HCT116 (cell line): ENCODE measurements around the gene ST3GAL3. TPM values are rescaled to one million over a fixed set of nuclear protein-coding genes. Genes with fewer than 3 reads are reported as not detected.

Experiments
- ATAC-seq: fragments of 200-7000 bp; cut with Tn5 transposase; 2 replicates; pipeline ENCODE4 v1.9.1; 2020; ENCODE audit warnings: mild to moderate bottlenecking, moderate library complexity
- BruUV-seq: library from RNA; stranded (reverse); fragments of 400-500 nt; replicated peaks from 2 replicates; lab custom pipeline; 2021; lab: Mats Ljungman, UMichigan
- CTCF ChIA-PET: fragments of 300-600 bp; sonication (Branson Sonifier 250); formaldehyde crosslinking; loops from one replicate; lab custom pipeline; 2021; ENCODE audit warnings: antibody characterized with exemption; lab: Charles Lee
- POLR2A ChIA-PET: fragments of 300-600, 350-600 bp; sonication (Branson Sonifier 250); formaldehyde crosslinking; loops from one replicate; lab custom pipeline; 2021; ENCODE audit warnings: antibody characterized with exemption; lab: Charles Lee
- RAD21 ChIA-PET, 2 experiments: fragments of 300-600 bp; sonication (Branson Sonifier 250); formaldehyde crosslinking; loops; one replicate each; lab custom pipeline; 2023; ENCODE audit warnings: low total read pairs in 2 of 2; ENCODE audit not compliant: uncharacterized antibody in 2 of 2, unreplicated experiment in 2 of 2, low non-redundant PET in 1 of 2; lab: Charles Lee
- DNase-seq: peaks from one replicate; pipeline ENCODE4 v3.0.0-alpha.2; 2010; ENCODE audit warnings: low read depth, low spot score
- H2AFZ ChIP-seq: fragments of 200-600 bp; shearing (Covaris generic), sonication (generic); 2 replicates; pipeline ENCODE4 v1.6.1; 2017; ENCODE audit warnings: low read depth, mixed run types, mixed read lengths, antibody characterized with exemption, low read length; ENCODE audit not compliant: poor library complexity, severe bottlenecking
- H3K27ac ChIP-seq: 2 replicates; pipeline ENCODE4 v1.5.1; 2012; ENCODE audit warnings: low read depth, low read length
- H3K27me3 ChIP-seq: fragments of 200-600 bp; sonication (generic); 2 replicates; pipeline ENCODE4 v1.6.1; 2016; ENCODE audit warnings: mixed run types, low read length, mixed read lengths; ENCODE audit not compliant: insufficient read depth
- H3K36me3 ChIP-seq, 2 experiments: fragments of 200-500 bp in 1 of 2; fragments of 200-600 bp in 1 of 2; sonication (Bioruptor generic) in 1 of 2; sonication (generic) in 1 of 2; 2 replicates each; pipeline versions ENCODE4 v1.5.1 to v1.6.1; 2014 to 2016; ENCODE audit warnings: low read length in 2 of 2, inconsistent platforms in 1 of 2, mixed read lengths in 1 of 2, mixed run types in 1 of 2; ENCODE audit not compliant: insufficient read depth in 2 of 2, control insufficient read depth in 1 of 2
- H3K4me1 ChIP-seq, 2 experiments: fragments of 200-600 bp in 1 of 2; sonication (generic) in 1 of 2; 2 replicates each; pipeline versions ENCODE4 v1.5.1 to v1.6.1; 2012 to 2017; ENCODE audit warnings: low read length in 2 of 2, inconsistent platforms in 1 of 2, mild to moderate bottlenecking in 1 of 2, mixed read lengths in 1 of 2, mixed run types in 1 of 2, moderate library complexity in 1 of 2; ENCODE audit not compliant: insufficient read depth in 2 of 2, control insufficient read depth in 1 of 2
- H3K4me2 ChIP-seq: fragments of 200-600 bp; sonication (generic); 2 replicates; pipeline ENCODE4 v1.6.1; 2017; ENCODE audit warnings: mixed run types, low read length, mixed read lengths
- H3K4me3 ChIP-seq, 2 experiments: fragments of 200-600 bp in 1 of 2; sonication (generic) in 1 of 2; replicated peaks in 1 of 2; 2 replicates each; pipeline ENCODE4 v1.5.1; 2011 to 2016; ENCODE audit warnings: low read length in 2 of 2, control low read depth in 1 of 2, low read depth in 1 of 2, mild to moderate bottlenecking in 1 of 2, mixed read lengths in 1 of 2, mixed run types in 1 of 2
- H3K79me2 ChIP-seq: fragments of 200-600 bp; sonication (generic); 2 replicates; pipeline ENCODE4 v1.6.1; 2017; ENCODE audit warnings: mild to moderate bottlenecking, mixed run types, low read length, moderate library complexity, mixed read lengths; ENCODE audit not compliant: insufficient read depth
- H3K9ac ChIP-seq: fragments of 200-600 bp; sonication (generic); 2 replicates; pipeline ENCODE4 v1.6.1; 2016; ENCODE audit warnings: low read length, mixed read lengths
- H3K9me2 ChIP-seq: fragments of 200-600 bp; sonication (generic), shearing (Covaris generic); 2 replicates; pipeline ENCODE4 v1.6.1; 2017; ENCODE audit warnings: mixed run types, mild to moderate bottlenecking, moderate library complexity; ENCODE audit not compliant: insufficient read depth
- H3K9me3 ChIP-seq, 2 experiments: fragments of 200-500 bp in 1 of 2; fragments of 200-600 bp in 1 of 2; sonication (Bioruptor generic) in 1 of 2; sonication (generic) in 1 of 2; 2 replicates each; pipeline ENCODE4 v1.6.1; 2014 to 2017; ENCODE audit warnings: low read length in 2 of 2, mixed read lengths in 2 of 2, inconsistent platforms in 1 of 2, low read depth in 1 of 2, mild to moderate bottlenecking in 1 of 2, mixed run types in 1 of 2, moderate library complexity in 1 of 2; ENCODE audit not compliant: control insufficient read depth in 1 of 2, insufficient read depth in 1 of 2
- H4K20me1 ChIP-seq: fragments of 200-600 bp; sonication (generic), shearing (Covaris generic); 2 replicates; pipeline ENCODE4 v1.6.1; 2017; ENCODE audit warnings: mixed run types, mild to moderate bottlenecking, moderate library complexity; ENCODE audit not compliant: insufficient read depth
- CEBPB ChIP-seq: IDR thresholded peaks from 2 replicates; pipeline ENCODE4 v1.6.1; 2012; ENCODE audit warnings: low read depth
- ELF1 ChIP-seq: IDR thresholded peaks from 2 replicates; pipeline ENCODE4 v1.6.1; 2012; ENCODE audit warnings: low read depth, borderline replicate concordance
- EZH2 ChIP-seq: fragments of 200-600 bp; sonication (generic); IDR thresholded peaks from 2 replicates; pipeline ENCODE4 v1.6.1; 2017; ENCODE audit warnings: antibody characterized with exemption, mixed run types
- MAX ChIP-seq: IDR thresholded peaks from 2 replicates; pipeline ENCODE4 v1.6.1; 2012
- POLR2AphosphoS5 ChIP-seq: IDR thresholded peaks from 2 replicates; pipeline ENCODE4 v1.6.1; 2011; ENCODE audit warnings: mild to moderate bottlenecking, low read depth, low read length, moderate library complexity
- SRF ChIP-seq: IDR thresholded peaks from 2 replicates; pipeline ENCODE4 v1.6.1; 2012; ENCODE audit warnings: low read depth
- TCF7L2 ChIP-seq: IDR thresholded peaks from 2 replicates; pipeline ENCODE4 v1.7.0; 2011; ENCODE audit warnings: borderline replicate concordance, inconsistent platforms; ENCODE audit not compliant: insufficient read depth, insufficient read length; ENCODE audit errors: extremely low read depth
- YY1 ChIP-seq: IDR thresholded peaks from 2 replicates; pipeline ENCODE4 v1.6.1; 2011; ENCODE audit warnings: low read length, low read depth, moderate library complexity, mild to moderate bottlenecking; ENCODE audit not compliant: insufficient replicate concordance; ENCODE audit errors: extremely low read depth
- ZFX ChIP-seq: fragments of 450-650 bp; IDR thresholded peaks from 2 replicates; pipeline ENCODE4 v1.6.1; 2017
- ZNF274 ChIP-seq: fragments of 200-500 bp; sonication (Bioruptor generic); IDR thresholded peaks from 2 replicates; pipeline ENCODE4 v1.6.1; 2014; ENCODE audit warnings: mild to moderate bottlenecking, low read depth, low read length, inconsistent platforms
- intact Hi-C: fragments of 100-400 bp; cut with micrococcal nuclease; formaldehyde crosslinking; loops from 2 replicates; pipeline ENCODE4 v1.10.0; 2022
- total RNA-seq: library from RNA; stranded (reverse); gene quantifications from one replicate; pipeline ENCODE4 v1.2.1, GENCODE V29; 2021; ENCODE audit not compliant: unreplicated experiment
- TF ChIP-seq, protein P1 (sequence below), 3 experiments: fragments of 200-600 bp in 1 of 3; sonication (generic) in 1 of 3; IDR thresholded peaks in 2 of 3; conservative IDR thresholded peaks in 1 of 3; 2 replicates each; pipeline ENCODE4 v1.5.1; 2012 to 2017; ENCODE audit warnings: low read depth in 2 of 3, low read length in 2 of 3, antibody characterized with exemption in 1 of 3, borderline replicate concordance in 1 of 3, control low read depth in 1 of 3, mild to moderate bottlenecking in 1 of 3, mixed read lengths in 1 of 3, mixed run types in 1 of 3, moderate library complexity in 1 of 3; ENCODE audit not compliant: insufficient read depth in 1 of 3
- TF ChIP-seq, protein P2 (sequence below): IDR thresholded peaks from 2 replicates; pipeline ENCODE4 v1.6.1; 2011; ENCODE audit warnings: mild to moderate bottlenecking, low read length, moderate library complexity; ENCODE audit not compliant: insufficient replicate concordance; ENCODE audit errors: extremely low read depth

ST3GAL3 gene
- total RNA-seq, 1 experiment from 2014 or later = 7.2 TPM

DNA sequence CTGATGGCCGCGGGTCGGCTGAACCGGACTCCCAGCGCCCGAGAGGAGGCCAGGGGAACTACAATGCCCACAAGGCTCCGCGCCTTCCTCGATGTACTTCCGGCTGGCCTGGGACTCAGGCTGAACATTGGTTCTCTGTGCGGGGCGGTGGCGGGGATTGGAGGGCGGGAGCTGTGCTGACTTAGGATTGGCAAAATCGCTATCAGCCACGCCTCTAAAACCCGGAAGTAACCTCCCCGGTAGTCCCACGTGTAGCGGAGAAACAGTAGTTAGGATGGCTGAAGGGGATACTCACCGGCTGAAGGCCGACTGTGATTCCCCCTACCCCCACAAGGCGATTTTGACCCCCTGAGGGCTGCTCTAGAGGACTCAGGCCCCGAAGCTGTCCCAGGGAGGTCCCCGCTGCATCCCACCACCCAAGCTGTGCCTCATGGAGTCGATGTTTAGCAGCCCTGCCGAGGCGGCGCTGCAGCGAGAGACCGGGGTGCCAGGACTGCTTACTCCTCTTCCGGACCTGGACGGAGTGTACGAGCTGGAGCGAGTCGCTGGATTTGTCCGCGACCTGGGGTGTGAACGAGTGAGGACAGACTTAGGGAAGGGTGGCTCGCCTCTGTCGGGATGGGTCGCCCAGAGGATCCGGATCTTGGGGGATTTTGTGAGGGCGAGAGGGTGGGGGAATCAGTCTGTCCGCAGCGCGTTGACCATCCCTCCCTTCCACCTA lies 262.6 kb downstream of the ST3GAL3 start, which contains the start of gene DPH2:
Gene DPH2, plus strand, starts transcription at position 265 of the 721 bp plus-strand sequence. Its CDS starts 166 bp downstream, at position 431.
- peaks cover 19% of the 10 kb centered on the region for H3K79me2 ChIP-seq
- TF ChIP-seq EZH2 (no peak), ZFX (peak; percentile 32; the same call in 1 of the 2 replicates), POLR2AphosphoS5 (peak; percentile 54), SRF (no peak), YY1 (peak; percentile 29), TCF7L2 (no peak), CEBPB (no peak), MAX (no peak), ELF1 (no peak), ZNF274 (no peak)
- TF ChIP-seq, protein P1, sequence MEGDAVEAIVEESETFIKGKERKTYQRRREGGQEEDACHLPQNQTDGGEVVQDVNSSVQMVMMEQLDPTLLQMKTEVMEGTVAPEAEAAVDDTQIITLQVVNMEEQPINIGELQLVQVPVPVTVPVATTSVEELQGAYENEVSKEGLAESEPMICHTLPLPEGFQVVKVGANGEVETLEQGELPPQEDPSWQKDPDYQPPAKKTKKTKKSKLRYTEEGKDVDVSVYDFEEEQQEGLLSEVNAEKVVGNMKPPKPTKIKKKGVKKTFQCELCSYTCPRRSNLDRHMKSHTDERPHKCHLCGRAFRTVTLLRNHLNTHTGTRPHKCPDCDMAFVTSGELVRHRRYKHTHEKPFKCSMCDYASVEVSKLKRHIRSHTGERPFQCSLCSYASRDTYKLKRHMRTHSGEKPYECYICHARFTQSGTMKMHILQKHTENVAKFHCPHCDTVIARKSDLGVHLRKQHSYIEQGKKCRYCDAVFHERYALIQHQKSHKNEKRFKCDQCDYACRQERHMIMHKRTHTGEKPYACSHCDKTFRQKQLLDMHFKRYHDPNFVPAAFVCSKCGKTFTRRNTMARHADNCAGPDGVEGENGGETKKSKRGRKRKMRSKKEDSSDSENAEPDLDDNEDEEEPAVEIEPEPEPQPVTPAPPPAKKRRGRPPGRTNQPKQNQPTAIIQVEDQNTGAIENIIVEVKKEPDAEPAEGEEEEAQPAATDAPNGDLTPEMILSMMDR (IDR thresholded peaks at IDR 0.05 in 2 of 3, conservative IDR thresholded peaks at IDR 0.05 in 1 of 3; ENCODE audit: borderline replicate concordance in 1 of 3, insufficient read depth in 1 of 3, low read depth in 2 of 3, low read length in 2 of 3) = 0 out of 6 replicates have a peak, but pooled peaks of 2 of the 3 experiments have one; percentile 4 to 12
- TF ChIP-seq, protein P2, sequence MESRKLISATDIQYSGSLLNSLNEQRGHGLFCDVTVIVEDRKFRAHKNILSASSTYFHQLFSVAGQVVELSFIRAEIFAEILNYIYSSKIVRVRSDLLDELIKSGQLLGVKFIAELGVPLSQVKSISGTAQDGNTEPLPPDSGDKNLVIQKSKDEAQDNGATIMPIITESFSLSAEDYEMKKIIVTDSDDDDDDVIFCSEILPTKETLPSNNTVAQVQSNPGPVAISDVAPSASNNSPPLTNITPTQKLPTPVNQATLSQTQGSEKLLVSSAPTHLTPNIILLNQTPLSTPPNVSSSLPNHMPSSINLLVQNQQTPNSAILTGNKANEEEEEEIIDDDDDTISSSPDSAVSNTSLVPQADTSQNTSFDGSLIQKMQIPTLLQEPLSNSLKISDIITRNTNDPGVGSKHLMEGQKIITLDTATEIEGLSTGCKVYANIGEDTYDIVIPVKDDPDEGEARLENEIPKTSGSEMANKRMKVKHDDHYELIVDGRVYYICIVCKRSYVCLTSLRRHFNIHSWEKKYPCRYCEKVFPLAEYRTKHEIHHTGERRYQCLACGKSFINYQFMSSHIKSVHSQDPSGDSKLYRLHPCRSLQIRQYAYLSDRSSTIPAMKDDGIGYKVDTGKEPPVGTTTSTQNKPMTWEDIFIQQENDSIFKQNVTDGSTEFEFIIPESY = no peak
- peak within 1 kb of the TSS; percentile 93 for H3K4me2 ChIP-seq
- no peaks in the 10 kb centered on the region for H3K27me3 ChIP-seq
- no peaks in the 10 kb centered on the region for H3K9me2 ChIP-seq
- H3K4me3 ChIP-seq = peak within 1 kb of the TSS; percentile 94 to 99
- no peaks in the 10 kb centered on the region for H3K9me3 ChIP-seq
- H4K20me1 ChIP-seq = no peaks in the 10 kb centered on the region
- peak within 1 kb of the TSS; percentile 60 for H3K27ac ChIP-seq
- peaks cover 10 to 30% of the 10 kb centered on the region in 2 experiments for H3K4me1 ChIP-seq
- POLR2A ChIA-PET = interaction anchor here (1.0 to 1.1 kb wide), 2 partner anchors 14 to 35 kb away, joined by 3 read pairs; no protein-coding TSS in a partner anchor
- peak within 1 kb of the TSS; percentile 85 for H3K9ac ChIP-seq
- peak; percentile 89 for ATAC-seq
- RAD21 ChIA-PET = interaction anchor here in 1 of 2 experiments (1.0 kb wide), 1 partner anchor 22 kb away, joined by 3 read pairs; the partner anchor contains the start of gene CCDC24
- peak; percentile 94 for DNase-seq
- CTCF ChIA-PET = interaction anchor here (1.2 kb wide), 1 partner anchor 207 kb away, joined by 4 read pairs; no protein-coding TSS in a partner anchor
- H2AFZ ChIP-seq = no peak within 1 kb of the TSS
- intact Hi-C loops = no loop called here
- peaks cover 9 to 29% of the 10 kb centered on the region in 2 experiments; a peak in 3 of 4 replicates for H3K36me3 ChIP-seq
- TSS peak; percentile 61 for BruUV-seq
